ENCODE data around the gene MAP1LC3A. TPM values are rescaled to one million over a fixed set of nuclear protein-coding genes. Genes with fewer than 3 reads are reported as not detected.

MAP1LC3A gene
- total RNA-seq, 3 donors from 2014 or later, result 39.2 to 58.2 (median 51.5) TPM

GRCh38 chr20:34567892-34568865 lies 9.7 kb downstream of the MAP1LC3A start:
- DNase-seq (ENCODE audit: low spot score in 2 of 2), result peak in 1 of 2 donors; percentile 33
- Histone ChIP-seq H3K4me3 (no peak overlapping the region), H3K27me3 (no peaks in the 10 kb centered on the region), H3K36me3 (no peaks in the 10 kb centered on the region), H3K9me3 (no peaks in the 10 kb centered on the region), H3K27ac (no peak overlapping the region), H3K4me1 (no peaks in the 10 kb centered on the region)
- TF ChIP-seq POLR2AphosphoS5 (IDR thresholded peaks at IDR 0.05), result no peak
- intact Hi-C loops (cut with DNase I; ENCODE audit: low total_unique reads), result no loop called here

- intact Hi-C loops (cut with DNase I; ENCODE audit: low total_unique reads), result no loop called here
- Histone ChIP-seq H3K27me3 (no peaks in the 10 kb centered on the region), H3K9me3 (no peaks in the 10 kb centered on the region), H3K36me3 (no peaks in the 10 kb centered on the region), H3K4me1 (no peaks in the 10 kb centered on the region), H3K27ac (no peak overlapping the region), H3K4me3 (no peak overlapping the region)
- DNase-seq (ENCODE audit: low spot score in 2 of 2), result peak in 1 of 2 donors; percentile 34
- no peak for TF ChIP-seq CTCF (IDR thresholded peaks at IDR 0.05)
Measured at GRCh38 chr20:34569598-34569997, 11.1 kb downstream of the MAP1LC3A start.

- intact Hi-C loops (cut with DNase I; ENCODE audit: low total_unique reads), result no loop called here
Measured at GRCh38 chr20:34570859-34571306, 12.4 kb downstream of the MAP1LC3A start.

GRCh38 chr20:34571753-34572152 lies 13.2 kb downstream of the MAP1LC3A start:
- Histone ChIP-seq H3K27me3 (no peaks in the 10 kb centered on the region), H3K4me1 (no peaks in the 10 kb centered on the region), H3K4me3 (no peak overlapping the region), H3K27ac (no peak overlapping the region), H3K36me3 (no peaks in the 10 kb centered on the region), H3K9me3 (no peaks in the 10 kb centered on the region)
- intact Hi-C loops (cut with DNase I; ENCODE audit: low total_unique reads), result no loop called here
- DNase-seq (ENCODE audit: low spot score in 2 of 2), result no peak
- TF ChIP-seq CTCF (IDR thresholded peaks at IDR 0.05), result no peak
- TF ChIP-seq POLR2AphosphoS5 (IDR thresholded peaks at IDR 0.05), result no peak
- no peak for TF ChIP-seq POLR2A (IDR thresholded peaks at IDR 0.05)

More at GRCh38 chr20:34570859-34571306, 12.4 kb downstream of the MAP1LC3A start:
- H3K9me3 ChIP-seq, result no peaks in the 10 kb centered on the region
- no peaks in the 10 kb centered on the region for H3K27me3 ChIP-seq
- TF ChIP-seq POLR2A (IDR thresholded peaks at IDR 0.05), result no peak
- TF ChIP-seq POLR2AphosphoS5 (IDR thresholded peaks at IDR 0.05), result no peak
- no peak for TF ChIP-seq CTCF (IDR thresholded peaks at IDR 0.05)
- H3K27ac ChIP-seq, result no peak overlapping the region
- H3K4me1 ChIP-seq, result no peaks in the 10 kb centered on the region
- no peaks in the 10 kb centered on the region for H3K36me3 ChIP-seq
- H3K4me3 ChIP-seq, result no peak overlapping the region
- DNase-seq (ENCODE audit: low spot score in 2 of 2), result no peak

GRCh38 chr20:34573541-34574300 lies 15.2 kb downstream of the MAP1LC3A start:
- no peak for DNase-seq (ENCODE audit: low spot score in 2 of 2)

More at GRCh38 chr20:34573541-34574300, 15.2 kb downstream of the MAP1LC3A start:
- intact Hi-C loops (cut with DNase I; ENCODE audit: low total_unique reads), result no loop called here
- H3K9me3 ChIP-seq, result no peaks in the 10 kb centered on the region
- H3K27me3 ChIP-seq, result no peaks in the 10 kb centered on the region
- H3K36me3 ChIP-seq, result no peaks in the 10 kb centered on the region
- H3K4me1 ChIP-seq, result no peaks in the 10 kb centered on the region
- TF ChIP-seq POLR2AphosphoS5 (IDR thresholded peaks at IDR 0.05), result no peak
- no peak for TF ChIP-seq CTCF (IDR thresholded peaks at IDR 0.05)
- TF ChIP-seq POLR2A (IDR thresholded peaks at IDR 0.05), result no peak
- H3K27ac ChIP-seq, result no peak overlapping the region
- no peak overlapping the region for H3K4me3 ChIP-seq
